ENCODE results near the gene ENDOV. TPM values are rescaled to one million over a fixed set of nuclear protein-coding genes. Genes with fewer than 3 reads are reported as not detected.

ENDOV gene
- total and polyA plus RNA-seq, 2 of the 13 experiments (the other 11 are each of a cell fraction or from before 2014, with no cell fraction given), result 15.1 to 17.1 TPM

DNA sequence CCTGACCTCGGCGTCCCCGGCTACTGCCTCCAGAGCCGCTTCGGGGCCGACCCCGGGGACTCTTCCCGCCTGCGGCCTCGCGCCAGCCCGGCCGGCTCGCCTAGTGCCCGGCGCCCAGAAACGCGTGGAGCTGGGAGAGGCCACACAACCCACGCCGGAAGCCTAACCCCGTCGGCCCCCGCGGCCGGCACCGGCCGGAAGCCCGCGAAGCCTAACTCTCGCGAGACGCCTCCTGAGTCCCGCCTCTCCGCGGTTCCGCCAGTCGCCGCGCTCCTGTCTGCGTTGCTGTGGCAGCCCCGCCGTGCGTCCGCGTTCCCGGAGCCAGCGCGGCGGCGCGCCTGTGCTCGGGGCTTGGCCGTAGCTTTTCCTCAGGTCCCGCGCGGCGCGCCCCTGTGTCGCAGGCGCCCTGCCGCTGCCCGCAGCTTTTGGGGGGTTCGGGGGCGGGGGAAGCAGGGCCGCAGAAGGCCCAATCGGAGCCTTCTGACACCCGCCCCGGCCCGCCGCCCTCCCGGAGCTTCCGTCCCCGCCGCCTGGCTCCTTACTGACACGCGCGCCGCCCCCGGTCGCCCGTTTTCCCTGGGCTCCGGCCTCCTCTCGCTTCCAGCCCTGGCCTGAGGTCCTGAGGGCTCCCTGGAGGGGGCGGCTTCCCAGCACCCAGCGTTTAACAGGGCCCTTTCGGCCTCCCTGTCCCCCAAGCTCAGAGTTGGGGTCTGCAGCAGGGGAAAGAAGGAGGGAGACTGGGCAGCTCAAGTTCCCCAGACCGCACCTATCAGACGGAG, 39.8 kb downstream of the ENDOV start (continued):
- TF ChIP-seq FUBP1 (CRISPR knock-in tag; IDR thresholded peaks at IDR 0.05; ENCODE audit: borderline replicate concordance) (no peak), ADNP (CRISPR knock-in tag; IDR thresholded peaks at IDR 0.05) (no peak), SP140L (CRISPR knock-in tag; IDR thresholded peaks at IDR 0.05; ENCODE audit: borderline replicate concordance) (no peak), PTBP1 (IDR thresholded peaks at IDR 0.05; ENCODE audit: low read depth, low read length, poor library complexity, severe bottlenecking) (no peak), ZFAT (CRISPR knock-in tag; conservative IDR thresholded peaks at IDR 0.05) (peak; percentile 87; the same call in 1 of the 2 replicates), ZFP41 (CRISPR knock-in tag; IDR thresholded peaks at IDR 0.05; ENCODE audit: borderline replicate concordance) (peak; percentile 90), ZNF484 (CRISPR knock-in tag; IDR thresholded peaks at IDR 0.05; ENCODE audit: borderline replicate concordance, low read depth) (peak; percentile 89; the same call in 1 of the 2 replicates), ZNF276 (CRISPR knock-in tag; IDR thresholded peaks at IDR 0.05; ENCODE audit: low read depth) (0 out of 2 replicates have a peak, but pooled peaks have one; percentile 60)
- TF ChIP-seq, protein P1, sequence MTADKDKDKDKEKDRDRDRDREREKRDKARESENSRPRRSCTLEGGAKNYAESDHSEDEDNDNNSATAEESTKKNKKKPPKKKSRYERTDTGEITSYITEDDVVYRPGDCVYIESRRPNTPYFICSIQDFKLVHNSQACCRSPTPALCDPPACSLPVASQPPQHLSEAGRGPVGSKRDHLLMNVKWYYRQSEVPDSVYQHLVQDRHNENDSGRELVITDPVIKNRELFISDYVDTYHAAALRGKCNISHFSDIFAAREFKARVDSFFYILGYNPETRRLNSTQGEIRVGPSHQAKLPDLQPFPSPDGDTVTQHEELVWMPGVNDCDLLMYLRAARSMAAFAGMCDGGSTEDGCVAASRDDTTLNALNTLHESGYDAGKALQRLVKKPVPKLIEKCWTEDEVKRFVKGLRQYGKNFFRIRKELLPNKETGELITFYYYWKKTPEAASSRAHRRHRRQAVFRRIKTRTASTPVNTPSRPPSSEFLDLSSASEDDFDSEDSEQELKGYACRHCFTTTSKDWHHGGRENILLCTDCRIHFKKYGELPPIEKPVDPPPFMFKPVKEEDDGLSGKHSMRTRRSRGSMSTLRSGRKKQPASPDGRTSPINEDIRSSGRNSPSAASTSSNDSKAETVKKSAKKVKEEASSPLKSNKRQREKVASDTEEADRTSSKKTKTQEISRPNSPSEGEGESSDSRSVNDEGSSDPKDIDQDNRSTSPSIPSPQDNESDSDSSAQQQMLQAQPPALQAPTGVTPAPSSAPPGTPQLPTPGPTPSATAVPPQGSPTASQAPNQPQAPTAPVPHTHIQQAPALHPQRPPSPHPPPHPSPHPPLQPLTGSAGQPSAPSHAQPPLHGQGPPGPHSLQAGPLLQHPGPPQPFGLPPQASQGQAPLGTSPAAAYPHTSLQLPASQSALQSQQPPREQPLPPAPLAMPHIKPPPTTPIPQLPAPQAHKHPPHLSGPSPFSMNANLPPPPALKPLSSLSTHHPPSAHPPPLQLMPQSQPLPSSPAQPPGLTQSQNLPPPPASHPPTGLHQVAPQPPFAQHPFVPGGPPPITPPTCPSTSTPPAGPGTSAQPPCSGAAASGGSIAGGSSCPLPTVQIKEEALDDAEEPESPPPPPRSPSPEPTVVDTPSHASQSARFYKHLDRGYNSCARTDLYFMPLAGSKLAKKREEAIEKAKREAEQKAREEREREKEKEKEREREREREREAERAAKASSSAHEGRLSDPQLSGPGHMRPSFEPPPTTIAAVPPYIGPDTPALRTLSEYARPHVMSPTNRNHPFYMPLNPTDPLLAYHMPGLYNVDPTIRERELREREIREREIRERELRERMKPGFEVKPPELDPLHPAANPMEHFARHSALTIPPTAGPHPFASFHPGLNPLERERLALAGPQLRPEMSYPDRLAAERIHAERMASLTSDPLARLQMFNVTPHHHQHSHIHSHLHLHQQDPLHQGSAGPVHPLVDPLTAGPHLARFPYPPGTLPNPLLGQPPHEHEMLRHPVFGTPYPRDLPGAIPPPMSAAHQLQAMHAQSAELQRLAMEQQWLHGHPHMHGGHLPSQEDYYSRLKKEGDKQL (CRISPR knock-in tag; IDR thresholded peaks at IDR 0.05; ENCODE audit: low read depth), result no peak
- TF ChIP-seq, protein P2, sequence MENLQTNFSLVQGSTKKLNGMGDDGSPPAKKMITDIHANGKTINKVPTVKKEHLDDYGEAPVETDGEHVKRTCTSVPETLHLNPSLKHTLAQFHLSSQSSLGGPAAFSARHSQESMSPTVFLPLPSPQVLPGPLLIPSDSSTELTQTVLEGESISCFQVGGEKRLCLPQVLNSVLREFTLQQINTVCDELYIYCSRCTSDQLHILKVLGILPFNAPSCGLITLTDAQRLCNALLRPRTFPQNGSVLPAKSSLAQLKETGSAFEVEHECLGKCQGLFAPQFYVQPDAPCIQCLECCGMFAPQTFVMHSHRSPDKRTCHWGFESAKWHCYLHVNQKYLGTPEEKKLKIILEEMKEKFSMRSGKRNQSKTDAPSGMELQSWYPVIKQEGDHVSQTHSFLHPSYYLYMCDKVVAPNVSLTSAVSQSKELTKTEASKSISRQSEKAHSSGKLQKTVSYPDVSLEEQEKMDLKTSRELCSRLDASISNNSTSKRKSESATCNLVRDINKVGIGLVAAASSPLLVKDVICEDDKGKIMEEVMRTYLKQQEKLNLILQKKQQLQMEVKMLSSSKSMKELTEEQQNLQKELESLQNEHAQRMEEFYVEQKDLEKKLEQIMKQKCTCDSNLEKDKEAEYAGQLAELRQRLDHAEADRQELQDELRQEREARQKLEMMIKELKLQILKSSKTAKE (CRISPR knock-in tag; IDR thresholded peaks at IDR 0.05; ENCODE audit: borderline replicate concordance), result peak; percentile 57; the same call in 1 of the 2 replicates
